ENCODE data around the gene PYHIN1. TPM values are rescaled to one million over a fixed set of nuclear protein-coding genes. Genes with fewer than 3 reads are reported as not detected.

PYHIN1 gene
- total RNA-seq, 3 donors from 2014 or later = 2.5 to 2.9 (median 2.6) TPM

DNA sequence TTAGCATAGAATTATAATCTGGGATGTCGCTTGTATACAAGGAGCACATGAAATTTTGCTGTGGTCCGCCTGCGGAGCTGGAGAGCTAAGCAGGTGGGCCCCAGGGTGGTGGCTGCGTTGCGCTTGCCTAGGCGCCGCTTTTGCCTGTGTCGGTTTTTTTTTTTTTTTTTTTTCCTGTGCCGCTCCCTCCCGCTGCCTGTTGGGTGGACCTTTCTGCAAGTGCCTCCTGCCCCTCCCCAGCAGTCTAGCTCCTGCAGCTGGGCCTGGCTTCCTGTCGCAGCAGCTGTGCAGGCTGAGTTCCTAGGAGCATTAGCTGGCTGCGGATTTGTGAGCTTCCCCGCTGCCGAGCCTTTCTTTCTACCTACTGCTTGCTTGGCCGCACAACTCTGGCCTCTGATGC, 20.6 kb downstream of the PYHIN1 start:
- Histone ChIP-seq H3K36me3 (no peaks in the 10 kb centered on the region), H3K4me1 (no peaks in the 10 kb centered on the region), H3K4me3 (no peak overlapping the region), H3K27ac (no peak overlapping the region), H3K9me3 (peaks cover 0 to 3% of the 10 kb centered on the region in 2 donors), H3K27me3 (no peaks in the 10 kb centered on the region)
- TF ChIP-seq POLR2AphosphoS5 (IDR thresholded peaks at IDR 0.05) (no peak), POLR2A (IDR thresholded peaks at IDR 0.05) (no peak)
- TF ChIP-seq, protein P1, sequence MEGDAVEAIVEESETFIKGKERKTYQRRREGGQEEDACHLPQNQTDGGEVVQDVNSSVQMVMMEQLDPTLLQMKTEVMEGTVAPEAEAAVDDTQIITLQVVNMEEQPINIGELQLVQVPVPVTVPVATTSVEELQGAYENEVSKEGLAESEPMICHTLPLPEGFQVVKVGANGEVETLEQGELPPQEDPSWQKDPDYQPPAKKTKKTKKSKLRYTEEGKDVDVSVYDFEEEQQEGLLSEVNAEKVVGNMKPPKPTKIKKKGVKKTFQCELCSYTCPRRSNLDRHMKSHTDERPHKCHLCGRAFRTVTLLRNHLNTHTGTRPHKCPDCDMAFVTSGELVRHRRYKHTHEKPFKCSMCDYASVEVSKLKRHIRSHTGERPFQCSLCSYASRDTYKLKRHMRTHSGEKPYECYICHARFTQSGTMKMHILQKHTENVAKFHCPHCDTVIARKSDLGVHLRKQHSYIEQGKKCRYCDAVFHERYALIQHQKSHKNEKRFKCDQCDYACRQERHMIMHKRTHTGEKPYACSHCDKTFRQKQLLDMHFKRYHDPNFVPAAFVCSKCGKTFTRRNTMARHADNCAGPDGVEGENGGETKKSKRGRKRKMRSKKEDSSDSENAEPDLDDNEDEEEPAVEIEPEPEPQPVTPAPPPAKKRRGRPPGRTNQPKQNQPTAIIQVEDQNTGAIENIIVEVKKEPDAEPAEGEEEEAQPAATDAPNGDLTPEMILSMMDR (IDR thresholded peaks at IDR 0.05) = no peak
- no peak for DNase-seq (ENCODE audit: low spot score in 2 of 2)
- intact Hi-C loops (cut with DNase I; ENCODE audit: low total_unique reads) = no loop called here

DNA sequence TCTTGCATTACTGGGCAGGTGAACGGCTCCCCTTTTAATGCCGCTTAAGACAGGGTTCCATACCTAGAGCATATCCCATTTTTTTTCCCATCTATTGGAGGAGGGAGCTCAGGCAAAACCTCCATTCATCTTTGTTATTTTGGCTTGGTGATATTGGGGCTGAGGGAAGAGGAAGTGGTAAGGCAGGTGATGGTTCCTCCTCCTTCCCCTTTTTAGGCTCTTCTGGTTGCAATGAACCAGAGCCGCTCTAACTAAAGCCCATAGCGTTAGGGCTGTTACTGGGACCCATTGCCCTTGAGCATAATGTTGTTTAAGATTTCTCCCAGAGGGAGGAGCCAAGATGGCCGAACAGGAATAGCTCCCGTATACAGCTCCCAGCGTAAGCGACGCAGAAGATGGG, 21.1 kb downstream of the PYHIN1 start:
- H3K4me1 ChIP-seq = no peaks in the 10 kb centered on the region
- DNase-seq (ENCODE audit: low spot score in 2 of 2) = no peak
- no peak overlapping the region for H3K27ac ChIP-seq
- H3K4me3 ChIP-seq = no peak overlapping the region
- peaks cover 0 to 3% of the 10 kb centered on the region in 2 donors for H3K9me3 ChIP-seq
- H3K36me3 ChIP-seq = no peaks in the 10 kb centered on the region
- intact Hi-C loops (cut with DNase I; ENCODE audit: low total_unique reads) = no loop called here
- TF ChIP-seq POLR2AphosphoS5 (IDR thresholded peaks at IDR 0.05) (no peak), POLR2A (IDR thresholded peaks at IDR 0.05) (no peak)
- TF ChIP-seq, protein P1 (IDR thresholded peaks at IDR 0.05) = no peak
- H3K27me3 ChIP-seq = no peaks in the 10 kb centered on the region

DNA sequence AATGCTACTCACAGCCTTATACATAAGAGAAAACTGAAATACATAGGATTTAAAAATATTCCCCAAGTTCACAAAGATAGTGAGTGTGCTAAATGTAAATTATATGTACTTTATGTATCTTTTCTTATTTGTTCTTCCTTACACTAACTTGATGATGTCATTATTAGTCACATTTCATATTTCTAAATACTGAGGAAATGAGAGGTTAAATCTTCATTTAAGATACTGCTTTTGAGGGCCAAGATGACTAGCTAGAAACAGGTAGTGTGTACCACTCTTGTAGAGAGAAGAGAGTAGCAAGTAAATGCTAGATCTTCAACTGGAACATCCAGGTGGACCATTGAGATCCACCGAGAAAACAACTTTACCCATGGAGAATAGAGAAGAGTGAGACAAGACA, 29.8 kb downstream of the PYHIN1 start:
- H3K27me3 ChIP-seq = no peaks in the 10 kb centered on the region
- intact Hi-C loops (cut with DNase I; ENCODE audit: low total_unique reads) = no loop called here

DNA sequence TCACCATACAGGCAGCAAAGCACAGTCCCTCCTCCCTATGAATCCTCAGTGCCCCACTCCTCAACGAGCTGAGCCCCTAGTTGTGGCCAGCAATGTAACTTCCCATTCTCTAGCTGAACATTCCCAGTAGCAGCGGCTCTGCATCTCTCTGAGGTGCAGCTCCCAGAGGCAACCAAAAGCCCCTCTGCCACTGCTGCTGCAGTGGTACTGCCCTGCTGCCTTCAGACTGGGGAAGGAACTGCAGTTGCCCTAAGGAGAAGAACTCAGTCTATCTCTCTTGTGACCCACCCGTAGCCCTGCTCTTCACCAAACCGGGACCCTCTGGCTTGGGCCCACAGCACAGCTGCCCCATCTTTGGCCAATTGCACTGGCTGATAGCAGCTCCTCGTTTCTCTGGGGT, 31.6 kb downstream of the PYHIN1 start:
- DNase-seq (ENCODE audit: low spot score in 2 of 2) = no peak

More for the DNA sequence above, 29.8 kb downstream of the PYHIN1 start:
- H3K36me3 ChIP-seq = no peaks in the 10 kb centered on the region
- H3K4me1 ChIP-seq = no peaks in the 10 kb centered on the region
- no peak overlapping the region for H3K27ac ChIP-seq
- no peaks in the 10 kb centered on the region for H3K9me3 ChIP-seq
- no peak for DNase-seq (ENCODE audit: low spot score in 2 of 2)
- H3K4me3 ChIP-seq = no peak overlapping the region
- TF ChIP-seq POLR2AphosphoS5 (IDR thresholded peaks at IDR 0.05) (no peak), POLR2A (IDR thresholded peaks at IDR 0.05) (no peak)
- TF ChIP-seq, protein P1 (IDR thresholded peaks at IDR 0.05) = no peak

DNA sequence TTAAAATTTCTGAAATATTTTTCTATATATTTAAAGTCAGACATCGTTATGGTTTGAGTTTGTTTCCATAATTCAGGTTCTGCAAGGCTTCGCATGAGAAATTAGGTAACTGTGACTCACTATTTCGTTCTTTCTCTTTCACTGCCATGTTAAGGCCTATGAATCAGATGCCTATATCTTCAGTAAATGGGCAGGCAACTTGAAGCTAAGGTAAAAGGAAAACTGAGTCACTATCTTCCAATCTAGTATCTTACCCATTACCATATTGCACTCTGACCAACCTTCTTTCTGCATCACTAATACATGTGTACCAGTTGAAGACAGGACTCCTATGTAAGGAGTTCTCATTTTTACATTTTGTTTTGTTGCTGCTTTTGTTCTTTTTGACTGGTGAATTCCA, 37.8 kb downstream of the PYHIN1 start:
- no peak for DNase-seq (ENCODE audit: low spot score in 2 of 2)
- Histone ChIP-seq H3K4me1 (no peaks in the 10 kb centered on the region), H3K4me3 (no peak overlapping the region), H3K27me3 (no peaks in the 10 kb centered on the region), H3K36me3 (no peaks in the 10 kb centered on the region), H3K9me3 (no peaks in the 10 kb centered on the region), H3K27ac (no peak overlapping the region)
- TF ChIP-seq, protein P1 (IDR thresholded peaks at IDR 0.05) = no peak
- no peak for TF ChIP-seq POLR2AphosphoS5 (IDR thresholded peaks at IDR 0.05)
- no peak for TF ChIP-seq POLR2A (IDR thresholded peaks at IDR 0.05)
- intact Hi-C loops (cut with DNase I; ENCODE audit: low total_unique reads) = no loop called here

More for the DNA sequence above, 31.6 kb downstream of the PYHIN1 start:
- H3K4me1 ChIP-seq = no peaks in the 10 kb centered on the region
- H3K27me3 ChIP-seq = no peaks in the 10 kb centered on the region
- no peaks in the 10 kb centered on the region for H3K9me3 ChIP-seq
- intact Hi-C loops (cut with DNase I; ENCODE audit: low total_unique reads) = no loop called here
- H3K4me3 ChIP-seq = no peak overlapping the region
- H3K27ac ChIP-seq = no peak overlapping the region
- no peaks in the 10 kb centered on the region for H3K36me3 ChIP-seq
- no peak for TF ChIP-seq POLR2A (IDR thresholded peaks at IDR 0.05)
- TF ChIP-seq, protein P1 (IDR thresholded peaks at IDR 0.05) = no peak
- TF ChIP-seq POLR2AphosphoS5 (IDR thresholded peaks at IDR 0.05) = no peak
